GM18873 (cell line): Measurements from ENCODE around the gene CXCR3.
"Not testable (repeated sequence)": the region's sequence is repeated elsewhere in the genome, so short reads cannot be mapped to it uniquely, and the experiment has no call there.

ENCODE experiments used
- ATAC-seq: cut with Tn5 transposase; IDR thresholded peaks from one replicate; pipeline ENCODE4 v1.9.1; 2021; ENCODE audit warnings: mild to moderate bottlenecking, moderate library complexity, moderate number of reproducible peaks; ENCODE audit not compliant: unreplicated experiment, low FRiP score

The CXCR3 gene

GRCh38 chrX:71618303-71618721 is at the start of gene CXCR3:
Gene CXCR3 (minus strand): TSS chrX:71618511. CDS start chrX:71618449, 62 bp downstream.
- peak; percentile 70 for ATAC-seq

GRCh38 chrX:71667328-71668247 is 49.3 kb upstream of the CXCR3 start, which contains the start of gene LOC101059915:
Gene LOC101059915 (plus strand): TSS chrX:71667546.
- no peak for ATAC-seq

GRCh38 chrX:71666240-71667223 is 48.2 kb upstream of the CXCR3 start:
- ATAC-seq, result no peak

- no peak for ATAC-seq
These were observed 47.4 kb upstream of the CXCR3 start for GRCh38 chrX:71665747-71666146.

- no peak for ATAC-seq
These were observed 46.7 kb upstream of the CXCR3 start for GRCh38 chrX:71664889-71665491.

- ATAC-seq, result not testable (repeated sequence)
These were observed 45.9 kb upstream of the CXCR3 start for GRCh38 chrX:71664202-71664601.

- ATAC-seq, result not testable (repeated sequence)
These were observed 44.9 kb upstream of the CXCR3 start for GRCh38 chrX:71663238-71663637.

- not testable (repeated sequence) for ATAC-seq
These were observed 44.3 kb upstream of the CXCR3 start for GRCh38 chrX:71662654-71663053.

GRCh38 chrX:71661919-71662318 is 43.6 kb upstream of the CXCR3 start:
- no peak for ATAC-seq

GRCh38 chrX:71660562-71661416 is 42.5 kb upstream of the CXCR3 start:
- ATAC-seq, result no peak

- ATAC-seq, result no peak
These were observed 41.6 kb upstream of the CXCR3 start for GRCh38 chrX:71659959-71660358.

- ATAC-seq, result no peak
These were observed 41.0 kb upstream of the CXCR3 start for GRCh38 chrX:71659342-71659741.

GRCh38 chrX:71657267-71657666 is 39.0 kb upstream of the CXCR3 start:
- no peak for ATAC-seq

GRCh38 chrX:71653344-71653743 is 35.0 kb upstream of the CXCR3 start:
- no peak for ATAC-seq

GRCh38 chrX:71652405-71652804 is 34.1 kb upstream of the CXCR3 start:
- no peak for ATAC-seq

- no peak for ATAC-seq
These were observed 32.1 kb upstream of the CXCR3 start for GRCh38 chrX:71650333-71650969.

- ATAC-seq, result not testable (repeated sequence)
These were observed 26.1 kb upstream of the CXCR3 start for GRCh38 chrX:71644406-71644805.

- no peak for ATAC-seq
These were observed 21.7 kb upstream of the CXCR3 start for GRCh38 chrX:71640002-71640401.

- ATAC-seq, result no peak
These were observed 20.1 kb upstream of the CXCR3 start for GRCh38 chrX:71638409-71638808.
